ENCODE measurements around the gene NFIA.

The NFIA gene

DNA sequence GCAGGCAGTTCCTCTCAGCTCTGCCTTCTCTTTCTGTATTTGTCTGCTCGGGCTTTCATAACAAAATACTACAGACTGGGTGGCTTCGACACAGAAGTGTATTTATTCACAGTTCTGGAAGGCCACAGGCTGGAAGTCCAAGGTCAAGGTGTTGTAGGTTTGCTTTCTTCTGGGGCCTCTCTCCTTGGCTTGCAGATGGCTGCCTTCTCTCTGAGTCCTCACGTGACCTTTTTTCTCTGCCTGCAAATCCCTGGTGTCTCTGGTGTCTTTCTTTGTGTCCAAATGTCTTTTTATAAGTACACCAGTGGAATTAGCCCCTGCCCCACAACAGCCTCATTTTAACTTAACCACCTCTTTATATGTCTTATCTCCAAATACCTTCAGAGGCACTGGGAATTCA is 392.6 kb downstream of the NFIA start:
- FAIRE-seq, result no peak

DNA sequence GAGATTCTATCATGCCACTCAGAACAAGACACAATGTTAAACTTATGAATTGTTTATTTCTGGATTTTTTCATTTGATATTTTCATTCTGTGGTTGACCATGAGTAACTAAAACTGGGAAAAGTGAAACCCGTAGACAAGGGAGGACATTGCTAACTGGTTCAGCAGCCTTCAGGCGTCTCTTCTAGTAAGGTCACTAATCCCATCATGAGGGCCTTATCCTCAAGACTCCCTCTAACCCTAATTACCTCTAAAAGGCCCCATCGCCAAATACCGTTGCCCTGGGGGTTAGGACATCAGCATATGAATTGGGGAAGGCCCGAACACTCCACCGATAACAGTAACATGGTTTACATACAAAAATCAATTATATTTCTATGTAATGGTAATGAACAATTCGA is 394.9 kb downstream of the NFIA start:
- FAIRE-seq, result no peak

DNA sequence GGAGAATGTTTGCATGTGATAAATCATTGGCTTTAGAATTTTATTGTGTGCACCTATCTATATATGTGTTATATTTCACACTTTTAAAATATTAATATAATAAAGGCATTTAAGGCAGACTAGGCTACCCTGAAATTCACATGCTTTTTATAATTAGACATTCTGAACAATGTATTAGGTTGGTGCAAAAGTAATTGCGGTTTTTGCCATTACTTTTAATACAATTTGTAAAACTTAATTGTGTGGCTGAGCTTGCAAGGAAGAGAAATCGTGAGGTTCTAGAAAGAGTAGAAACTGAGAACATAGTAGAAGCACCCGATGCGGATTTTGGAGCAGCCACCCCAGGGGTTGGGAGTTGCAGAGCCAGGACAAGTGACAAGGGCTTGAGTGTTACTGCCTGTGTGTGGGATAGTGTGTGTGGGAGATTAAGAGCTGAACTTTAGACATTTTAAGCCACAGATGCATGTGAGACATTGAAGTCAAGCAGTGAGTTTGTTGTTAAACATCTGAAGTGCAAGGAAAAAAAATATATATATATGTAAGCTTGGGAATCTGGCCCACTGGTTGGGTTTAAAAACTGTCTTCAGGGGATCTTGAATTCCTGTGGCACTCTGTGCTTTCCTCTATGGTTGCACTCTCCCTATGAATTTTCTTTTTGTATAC is 398.0 kb downstream of the NFIA start:
- no peak for FAIRE-seq

DNA sequence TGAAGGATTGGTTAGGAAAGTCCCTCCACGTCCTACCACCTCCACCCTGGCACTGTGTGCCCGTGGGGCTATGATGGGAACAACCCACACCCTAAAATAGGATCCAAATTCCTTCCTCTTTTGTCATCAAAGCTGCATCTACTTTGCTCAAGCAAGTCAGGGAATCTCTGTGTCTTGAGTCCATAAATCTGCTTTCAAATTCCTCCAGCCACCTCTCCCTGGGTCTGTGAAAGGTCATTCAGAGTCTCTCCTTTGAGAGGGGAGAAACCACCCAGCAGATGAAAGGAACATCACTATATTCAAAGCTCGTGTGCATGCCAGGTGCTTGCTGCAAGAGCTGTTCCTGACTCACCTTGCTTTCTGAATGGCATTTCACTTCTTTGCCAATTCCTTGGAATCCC is 399.0 kb downstream of the NFIA start:
- FAIRE-seq, result no peak

- no peak for FAIRE-seq
Measured at GRCh38 chr1:61482170-61482734, 399.9 kb downstream of the NFIA start.

GRCh38 chr1:61486783-61487536 is 404.6 kb downstream of the NFIA start:
- FAIRE-seq, result no peak

DNA sequence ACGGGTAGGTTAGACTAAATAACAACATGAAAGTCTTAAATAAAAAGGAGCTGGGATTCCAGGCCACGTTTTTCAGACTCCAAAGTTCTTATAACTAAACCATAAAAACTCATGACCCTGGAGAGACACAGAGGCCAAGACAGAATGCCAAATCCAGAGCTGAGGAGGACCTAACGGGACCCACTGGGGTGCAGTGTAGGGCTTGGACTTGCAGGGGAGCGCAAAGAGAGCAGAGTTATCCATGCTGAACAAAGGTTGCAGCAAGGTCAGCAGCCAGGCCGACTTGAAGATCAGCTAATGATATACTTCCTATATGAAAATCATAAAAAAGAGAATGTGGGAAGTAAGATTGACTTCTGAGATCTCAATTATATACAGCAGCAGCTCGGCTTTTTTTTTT is 405.4 kb downstream of the NFIA start:
- FAIRE-seq, result no peak

GRCh38 chr1:61490924-61491323 is 408.6 kb downstream of the NFIA start:
- no peak for FAIRE-seq

DNA sequence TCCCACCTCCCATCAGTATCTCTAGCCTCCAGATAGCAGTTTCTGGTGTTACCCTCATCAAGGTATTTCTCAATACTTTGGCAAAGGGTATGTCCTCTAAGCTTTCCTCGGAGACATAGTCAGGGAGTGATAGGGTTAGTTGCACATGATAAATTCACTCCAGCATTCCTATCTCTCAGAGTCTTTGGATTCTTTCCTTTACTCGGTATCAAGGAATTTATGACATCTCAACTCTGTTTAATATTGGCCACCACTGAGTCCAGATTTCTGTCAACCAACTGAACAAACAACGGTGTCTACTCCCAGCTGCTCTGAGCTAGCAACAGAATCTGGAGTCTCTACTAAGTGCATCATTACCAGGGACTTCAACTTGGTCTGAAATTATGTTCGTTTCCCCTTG is 409.1 kb downstream of the NFIA start:
- no peak for FAIRE-seq

GRCh38 chr1:61494000-61494399 is 411.6 kb downstream of the NFIA start:
- FAIRE-seq, result no peak

- FAIRE-seq, result no peak
Measured at GRCh38 chr1:61496501-61496900, 414.1 kb downstream of the NFIA start.

DNA sequence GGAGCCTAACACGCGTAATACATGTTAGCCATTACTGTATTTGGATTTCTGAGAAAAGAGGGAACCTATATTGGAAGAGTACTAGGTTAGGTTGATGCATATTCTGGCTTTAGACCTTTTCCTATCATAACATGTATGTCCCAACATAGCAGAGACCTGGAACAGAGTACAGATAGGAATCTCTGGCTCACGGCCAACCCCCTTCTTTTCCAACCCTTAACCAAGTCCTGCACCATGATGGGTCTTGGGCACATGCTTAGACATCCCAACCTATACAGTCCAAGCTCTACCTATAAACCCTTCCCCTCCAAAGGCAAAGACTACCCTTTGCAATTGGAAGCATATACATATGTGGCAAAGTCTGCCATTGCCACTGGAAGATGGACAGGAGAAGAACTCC is 414.7 kb downstream of the NFIA start:
- FAIRE-seq, result no peak

GRCh38 chr1:61498342-61498741 is 416.0 kb downstream of the NFIA start:
- FAIRE-seq, result no peak

- no peak for FAIRE-seq
Measured at GRCh38 chr1:61501971-61502916, 419.9 kb downstream of the NFIA start.

- FAIRE-seq, result no peak
Measured at GRCh38 chr1:61504305-61504704, 421.9 kb downstream of the NFIA start.

- FAIRE-seq, result no peak
Measured at GRCh38 chr1:61504852-61505390, 422.6 kb downstream of the NFIA start.

DNA sequence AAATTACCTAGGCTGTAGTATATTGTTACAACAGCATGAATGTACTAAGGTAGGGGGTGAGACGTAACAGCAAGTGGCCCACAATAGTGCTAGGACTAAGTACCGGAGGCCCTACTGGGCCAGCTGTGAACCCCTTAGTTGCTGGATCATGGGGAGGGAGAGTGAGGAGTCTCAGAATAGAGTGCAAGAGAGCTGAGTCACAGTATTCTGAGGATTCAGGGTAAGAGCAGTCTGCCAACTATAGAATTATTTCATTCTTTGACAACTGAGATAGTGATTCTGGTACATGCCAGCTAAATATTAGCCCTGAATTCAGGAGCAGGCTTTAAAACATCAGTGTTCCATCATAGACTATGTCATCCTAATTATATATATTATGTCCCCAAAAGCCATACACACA is 423.9 kb downstream of the NFIA start:
- no peak for FAIRE-seq

GRCh38 chr1:61506944-61507500 is 424.7 kb downstream of the NFIA start:
- FAIRE-seq, result no peak

All from TTC549 (cell line).